Stimulated activated CD8-positive, alpha-beta memory T cell treated with anti-CD3 and anti-CD28 coated beads, Interleukin-15, amount 100 ng/mL, for 1 hour (primary cell): ENCODE results near the gene TEKTIP1.
"Not testable (repeated sequence)": the region's sequence is repeated elsewhere in the genome, so short reads cannot be mapped to it uniquely, and the experiment has no call there.

Experiments
- DNase-seq: peaks from one replicate; pipeline ENCODE4 v3.0.0-alpha.2; 2020; ENCODE audit warnings: low read depth

TEKTIP1 gene

DNA sequence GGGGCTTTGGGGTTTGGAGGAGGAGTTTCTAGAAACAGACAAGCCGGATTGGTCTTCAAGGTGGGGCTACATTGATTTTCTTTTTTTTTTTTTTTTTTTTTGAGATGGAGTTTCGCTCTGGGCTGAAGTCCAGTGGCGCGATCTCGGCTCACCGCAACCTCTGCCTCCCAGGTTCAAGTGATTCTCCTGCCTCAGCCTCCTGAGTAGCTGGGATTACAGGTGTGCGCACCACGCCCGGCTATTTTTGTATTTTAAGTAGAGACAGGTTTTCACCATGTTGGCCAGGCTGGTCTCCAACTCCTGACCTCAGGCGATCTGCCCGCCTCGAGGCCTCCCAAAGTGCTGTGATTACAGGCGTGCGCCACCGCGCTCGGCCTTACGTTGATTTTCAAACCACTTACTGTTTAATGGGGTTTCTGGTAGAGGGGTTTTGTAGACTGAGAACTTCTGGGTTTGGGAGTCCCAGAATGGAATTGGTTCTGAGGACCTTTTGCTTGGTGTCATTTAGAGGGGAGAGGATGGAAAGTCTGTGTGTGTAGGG, 30.8 kb upstream of the TEKTIP1 start:
- DNase-seq, result not testable (repeated sequence)

DNA sequence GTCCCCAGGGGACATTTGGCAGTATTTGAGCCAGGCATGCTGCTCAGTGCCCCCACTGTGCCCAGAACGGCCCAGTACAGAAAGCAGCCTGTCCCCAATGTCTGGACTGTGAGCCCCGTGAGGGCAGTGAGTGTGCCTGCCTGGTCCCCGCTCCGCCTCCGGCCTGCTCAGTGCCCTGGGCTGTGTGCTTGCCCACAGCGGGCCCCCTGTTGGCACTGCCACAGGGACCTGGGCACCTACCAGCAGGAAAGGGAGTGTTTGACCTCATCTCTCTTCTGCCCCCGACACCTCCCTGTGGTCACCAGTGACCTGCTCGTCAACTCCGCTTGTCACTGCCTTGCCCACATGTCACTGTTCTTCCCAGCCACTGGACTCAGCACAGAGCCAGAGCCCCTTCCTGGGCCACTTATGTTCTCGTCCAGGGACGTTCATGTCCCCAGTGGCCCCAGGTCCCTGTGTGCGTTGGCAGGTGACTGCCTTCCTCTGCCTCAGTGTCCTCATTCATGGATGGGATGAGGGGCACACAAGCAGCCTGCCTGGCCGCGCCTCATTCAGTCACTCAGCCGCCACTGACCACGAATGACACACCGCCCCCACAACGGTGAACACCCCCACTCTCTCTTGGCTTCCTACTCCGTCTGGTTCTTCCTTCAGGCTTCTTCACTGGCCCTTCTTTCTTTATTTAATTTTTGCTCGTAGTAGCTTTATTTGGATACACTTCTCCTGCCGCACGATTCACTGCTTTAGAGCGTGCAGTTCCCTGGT, 30.0 kb upstream of the TEKTIP1 start:
- no peak for DNase-seq

DNA sequence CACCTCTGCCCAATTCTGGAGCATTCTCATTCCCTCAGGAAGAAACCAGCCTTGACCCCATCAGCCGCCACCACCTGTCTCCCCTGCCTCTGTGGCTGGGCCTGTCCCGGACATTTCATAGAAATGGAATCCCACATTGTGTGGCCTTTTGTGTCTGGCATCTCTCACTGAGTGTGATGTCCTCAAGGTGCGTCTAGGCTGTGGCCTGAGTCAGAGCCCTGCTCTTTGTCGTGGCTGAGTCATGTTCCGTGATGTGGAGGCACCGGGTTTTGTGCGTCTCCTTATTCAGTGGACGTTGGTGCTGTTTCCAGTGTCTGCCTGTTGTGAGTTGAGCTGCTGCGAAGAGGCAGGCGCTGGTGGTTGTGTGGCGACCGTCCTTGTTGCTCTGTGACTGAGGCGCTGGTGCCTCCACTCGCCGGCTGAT, 29.4 kb upstream of the TEKTIP1 start:
- no peak for DNase-seq

DNA sequence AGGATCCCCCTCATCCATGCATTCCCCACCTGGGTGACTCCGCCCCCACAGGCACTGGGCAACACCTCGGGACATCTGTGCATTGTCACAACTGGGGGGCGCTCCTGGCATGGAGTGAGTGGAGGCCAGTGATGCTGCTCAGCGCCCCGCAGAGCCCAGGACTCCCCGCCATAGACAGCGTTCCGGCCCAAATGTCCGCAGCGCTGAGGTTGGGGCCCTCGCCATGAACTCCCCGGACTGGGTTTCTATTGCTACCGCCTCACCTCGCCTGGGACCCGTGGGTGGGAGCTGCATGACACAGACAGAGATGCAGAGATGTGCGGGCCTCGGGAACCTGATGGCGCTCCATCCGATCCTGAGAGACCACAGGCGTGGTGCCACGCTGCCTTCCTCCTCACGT, 28.2 kb upstream of the TEKTIP1 start:
- no peak for DNase-seq

DNA sequence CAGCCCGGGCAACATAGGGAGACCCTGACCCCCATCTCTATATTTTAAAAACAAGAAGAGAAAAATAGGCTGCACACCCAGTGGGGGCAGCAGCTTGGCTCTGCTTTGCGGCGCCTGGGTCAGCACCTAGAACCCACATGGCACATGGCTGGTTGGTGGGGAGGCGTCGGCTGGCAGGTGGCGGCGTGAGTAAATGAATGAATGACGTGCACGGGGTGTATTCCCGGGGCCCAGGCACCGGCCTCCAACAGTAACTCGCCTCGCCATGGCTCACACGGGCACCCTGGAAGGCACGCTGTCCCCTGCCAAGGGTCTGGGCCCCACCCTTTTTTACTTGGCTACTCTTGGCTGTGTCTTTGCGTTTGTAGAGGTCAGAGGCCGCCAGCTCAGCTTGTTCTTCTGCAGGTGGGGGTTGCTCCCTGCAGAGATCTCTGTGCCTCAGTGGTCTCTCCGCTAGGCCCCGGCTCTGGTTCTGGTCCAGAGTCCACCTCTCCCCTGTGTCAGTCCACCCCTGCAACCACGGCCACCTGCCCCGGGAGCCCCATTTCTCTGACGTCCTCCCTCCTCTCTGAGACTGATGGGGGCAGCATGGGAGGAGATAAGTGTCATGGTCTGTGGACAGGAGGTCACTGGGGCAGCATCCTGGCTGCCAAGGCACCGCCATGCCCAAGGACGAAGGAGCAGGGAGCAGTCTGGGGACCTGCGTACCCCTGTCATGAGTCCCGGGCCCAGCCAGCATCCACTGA, 27.3 kb upstream of the TEKTIP1 start:
- DNase-seq, result no peak

DNA sequence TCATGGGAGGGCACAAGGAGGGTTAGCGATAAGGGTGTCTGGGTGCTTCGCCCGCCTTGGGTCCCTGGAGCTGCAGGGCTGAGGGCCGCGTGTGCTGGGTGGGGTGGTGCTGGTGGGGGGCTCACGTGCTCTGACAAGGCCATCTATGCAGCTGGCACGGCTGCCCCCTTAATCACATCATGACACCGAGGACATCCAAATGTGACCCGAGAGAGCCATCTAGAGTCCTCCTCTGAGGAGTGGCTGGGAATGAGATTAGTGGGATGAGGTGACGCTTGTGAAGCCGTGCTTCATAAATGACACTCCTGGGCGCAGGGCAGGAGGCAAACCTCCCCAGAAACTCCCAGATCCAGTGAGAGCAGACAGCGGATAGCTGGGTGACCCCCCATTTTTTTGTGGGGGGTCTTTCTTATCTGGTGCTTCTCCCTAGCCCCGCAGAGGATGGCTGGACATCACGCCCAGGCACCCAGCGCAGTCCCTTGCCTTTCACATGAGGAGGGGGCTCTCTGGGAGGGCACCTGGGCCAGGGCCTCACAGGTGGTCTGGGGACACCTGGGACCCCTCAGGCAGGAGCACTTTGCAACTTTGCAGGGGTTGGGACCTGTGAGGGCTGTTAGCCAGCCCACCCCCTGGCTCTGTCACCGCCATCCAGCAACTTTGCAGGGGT, 26.3 kb upstream of the TEKTIP1 start:
- no peak for DNase-seq

DNA sequence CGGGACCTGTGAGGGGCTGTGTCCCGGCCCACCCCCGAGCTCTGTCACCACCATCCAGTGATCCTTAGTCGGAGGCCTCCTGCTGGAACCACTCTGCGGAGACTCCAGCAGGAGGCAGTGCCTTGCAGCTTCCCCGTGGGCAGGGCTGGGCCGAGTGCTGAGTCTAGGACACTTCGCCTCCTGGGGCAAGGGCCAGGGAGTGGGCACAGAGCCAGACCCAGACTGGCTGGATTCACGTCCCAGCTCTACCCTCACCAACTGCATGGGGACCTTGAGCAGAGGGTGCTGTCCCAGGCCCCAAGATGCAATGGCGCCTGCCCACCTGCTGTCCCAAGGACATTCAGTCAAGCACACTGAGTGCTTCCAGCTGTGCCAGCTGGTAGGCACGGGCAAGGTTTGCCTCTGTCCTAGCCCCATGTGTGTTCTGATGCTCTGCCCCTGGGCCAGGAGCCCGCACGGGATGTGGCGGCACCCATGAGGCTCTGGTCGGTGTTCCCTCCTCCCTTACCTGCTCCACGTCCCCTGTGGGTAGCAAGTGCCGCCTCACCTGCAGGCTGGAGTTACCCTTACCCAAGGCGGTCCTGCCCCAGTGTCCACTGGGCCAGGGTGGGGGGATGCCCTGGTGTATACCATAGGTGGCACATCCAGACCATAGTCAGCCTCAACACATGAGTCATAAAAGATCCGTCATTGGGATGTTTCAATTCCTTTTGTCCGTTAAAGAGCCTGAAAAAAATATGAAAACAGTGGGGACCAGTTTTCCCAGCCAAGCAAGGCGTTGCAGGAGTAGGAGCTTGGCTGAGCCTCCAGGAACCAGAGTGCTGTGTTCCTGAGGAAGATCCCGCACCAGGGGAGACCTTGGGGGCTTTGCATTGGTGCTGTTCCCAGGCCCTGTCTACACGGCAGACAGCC, 25.5 kb upstream of the TEKTIP1 start:
- DNase-seq, result no peak

DNA sequence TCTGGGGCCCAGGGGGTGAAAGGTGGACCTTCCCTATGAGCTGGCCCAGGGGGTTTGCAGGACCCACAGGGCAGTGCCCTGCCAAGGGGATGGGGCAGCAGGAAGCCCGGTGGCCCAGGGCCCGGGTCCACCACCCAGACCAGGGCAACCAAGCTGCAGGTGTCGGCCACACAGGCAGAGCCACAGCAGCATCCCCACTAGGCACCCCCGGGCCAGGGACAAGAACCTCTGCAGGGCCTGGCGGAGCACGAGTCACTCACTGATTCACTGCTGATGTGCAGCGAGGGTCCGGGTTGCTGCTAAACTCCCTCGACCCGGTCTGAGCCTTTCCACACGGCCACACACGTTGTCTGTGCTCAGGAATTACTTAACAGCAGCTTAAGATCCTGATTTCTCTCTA, 24.0 kb upstream of the TEKTIP1 start:
- no peak for DNase-seq

DNA sequence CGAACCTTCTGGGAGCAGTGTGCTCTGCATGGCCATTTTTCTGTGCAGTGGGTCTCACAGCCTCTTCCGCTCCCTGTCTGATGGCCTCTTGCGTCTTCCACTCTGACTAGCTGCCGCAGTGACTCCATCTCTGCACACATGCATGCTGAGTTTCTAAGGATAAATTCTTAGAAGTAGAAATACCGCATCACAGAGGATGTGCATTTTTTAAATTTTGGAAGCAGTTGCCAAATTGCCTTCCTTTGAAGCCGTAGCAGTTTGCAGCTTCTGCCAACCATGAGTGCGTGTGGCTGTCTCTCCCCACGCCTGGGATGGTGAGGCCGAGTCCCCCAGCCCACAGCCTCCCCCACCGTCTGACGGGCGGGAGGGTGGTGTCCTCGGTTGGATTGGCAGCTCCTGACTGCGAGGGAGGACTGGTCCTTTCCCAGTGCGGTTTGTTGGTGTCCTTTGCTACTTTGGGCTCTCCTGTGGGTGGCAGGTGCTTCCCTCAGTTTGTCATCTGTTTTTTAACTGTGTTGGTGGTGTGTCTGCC, 23.0 kb upstream of the TEKTIP1 start:
- no peak for DNase-seq

DNA sequence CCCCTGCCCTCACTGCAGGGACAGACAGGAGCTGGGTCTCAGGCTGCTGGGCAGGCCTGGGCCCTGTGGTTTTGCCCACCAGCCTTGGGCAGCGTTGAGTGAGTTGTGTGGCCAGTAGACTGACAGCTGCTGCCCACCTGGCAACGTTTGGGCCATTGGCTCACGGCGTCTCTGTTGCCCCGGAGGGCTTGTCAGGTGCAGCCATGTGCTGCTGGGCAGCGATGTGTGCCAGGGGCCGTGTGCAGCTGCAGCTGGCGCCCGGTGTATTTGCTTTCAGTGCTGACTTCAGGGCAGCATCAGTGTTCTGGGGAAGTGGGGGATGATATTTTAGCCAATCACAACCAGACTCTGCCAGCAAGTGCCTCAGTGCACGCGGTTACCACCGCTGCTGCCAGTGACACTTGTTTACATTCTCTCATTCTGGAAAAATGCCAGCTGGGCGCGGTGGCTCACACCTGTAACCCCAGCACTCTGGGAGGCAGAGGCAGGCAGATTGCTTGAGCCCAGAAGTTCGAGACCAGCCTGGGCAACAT, 22.2 kb upstream of the TEKTIP1 start:
- DNase-seq, result no peak

DNA sequence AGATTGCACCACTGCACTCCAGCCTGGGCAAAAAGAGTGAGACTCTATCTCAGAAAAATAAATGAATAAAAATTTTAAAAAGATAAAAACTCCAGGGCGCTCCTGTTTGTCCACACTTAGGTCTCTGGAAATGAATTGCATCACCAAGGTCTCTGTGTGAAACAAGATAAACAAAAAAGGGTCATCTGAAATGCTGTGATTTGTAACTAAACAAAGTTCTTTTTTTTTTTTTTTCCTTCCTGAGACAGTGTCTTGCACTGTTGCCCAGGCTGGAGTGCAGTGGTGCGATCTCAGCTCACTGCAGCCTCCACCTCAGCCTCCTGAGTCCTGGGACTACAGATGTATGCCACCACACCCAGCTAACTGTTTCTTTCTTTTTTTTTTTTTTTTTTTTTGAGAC, 21.3 kb upstream of the TEKTIP1 start:
- no peak for DNase-seq

DNA sequence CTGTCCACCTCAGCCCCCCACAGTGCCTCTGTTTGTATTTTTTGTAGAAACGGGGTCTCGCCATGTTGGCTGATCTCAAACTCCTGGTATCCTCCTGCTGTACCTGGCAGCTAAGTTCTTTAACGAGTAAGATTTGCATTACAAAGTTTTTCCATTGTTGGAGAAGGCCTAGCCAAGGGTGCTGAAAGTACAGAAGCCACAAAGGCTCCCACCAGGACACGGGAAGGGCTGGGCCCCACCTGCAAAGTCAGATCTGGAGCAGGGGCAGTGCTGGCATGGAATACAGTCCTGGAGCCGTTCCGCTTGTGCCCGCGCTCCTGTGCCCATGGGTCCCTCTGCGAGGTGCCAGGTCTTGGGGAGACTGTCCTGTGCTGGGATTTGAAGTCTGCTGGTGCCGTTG, 20.7 kb upstream of the TEKTIP1 start:
- no peak for DNase-seq

DNA sequence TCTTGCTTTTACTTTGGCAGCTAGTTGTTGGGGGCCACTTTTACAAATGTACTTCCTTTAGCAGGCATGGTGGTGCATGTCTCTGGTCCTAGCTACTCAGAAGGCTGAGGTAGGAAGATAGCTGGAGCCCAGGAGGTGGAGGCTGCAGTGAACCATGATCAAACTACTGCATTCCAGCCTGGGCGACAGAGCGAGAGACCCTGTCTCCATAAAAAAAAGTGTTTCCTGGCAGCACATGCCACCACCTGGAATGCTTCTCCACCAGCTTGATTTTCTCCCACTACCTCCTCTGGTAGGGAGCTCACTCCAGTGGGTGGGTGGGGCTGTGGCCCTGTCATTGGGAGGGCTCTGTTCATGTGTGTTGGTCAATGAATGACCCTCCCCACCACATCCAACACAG, 20.3 kb upstream of the TEKTIP1 start:
- no peak for DNase-seq

DNA sequence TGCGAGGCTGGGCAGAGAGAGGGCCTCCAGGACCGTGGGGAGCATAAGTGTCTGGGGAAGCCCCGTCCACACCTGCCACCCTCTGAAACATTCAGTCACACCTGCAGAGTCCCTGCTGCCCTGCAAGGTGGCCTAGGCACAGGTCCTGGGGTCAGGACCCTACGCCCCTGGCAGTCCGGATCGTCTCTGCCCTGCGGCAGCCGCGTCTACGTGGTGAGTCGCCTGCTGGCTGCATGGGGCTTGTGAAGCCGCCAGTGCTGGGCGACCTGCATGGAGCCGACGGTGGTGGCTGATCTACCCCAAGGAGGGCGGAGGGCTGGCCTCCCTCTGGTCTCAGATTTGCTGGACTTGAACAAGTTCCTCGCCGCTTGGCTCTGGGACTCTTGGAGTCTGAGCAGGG, 19.8 kb upstream of the TEKTIP1 start:
- DNase-seq, result no peak

DNA sequence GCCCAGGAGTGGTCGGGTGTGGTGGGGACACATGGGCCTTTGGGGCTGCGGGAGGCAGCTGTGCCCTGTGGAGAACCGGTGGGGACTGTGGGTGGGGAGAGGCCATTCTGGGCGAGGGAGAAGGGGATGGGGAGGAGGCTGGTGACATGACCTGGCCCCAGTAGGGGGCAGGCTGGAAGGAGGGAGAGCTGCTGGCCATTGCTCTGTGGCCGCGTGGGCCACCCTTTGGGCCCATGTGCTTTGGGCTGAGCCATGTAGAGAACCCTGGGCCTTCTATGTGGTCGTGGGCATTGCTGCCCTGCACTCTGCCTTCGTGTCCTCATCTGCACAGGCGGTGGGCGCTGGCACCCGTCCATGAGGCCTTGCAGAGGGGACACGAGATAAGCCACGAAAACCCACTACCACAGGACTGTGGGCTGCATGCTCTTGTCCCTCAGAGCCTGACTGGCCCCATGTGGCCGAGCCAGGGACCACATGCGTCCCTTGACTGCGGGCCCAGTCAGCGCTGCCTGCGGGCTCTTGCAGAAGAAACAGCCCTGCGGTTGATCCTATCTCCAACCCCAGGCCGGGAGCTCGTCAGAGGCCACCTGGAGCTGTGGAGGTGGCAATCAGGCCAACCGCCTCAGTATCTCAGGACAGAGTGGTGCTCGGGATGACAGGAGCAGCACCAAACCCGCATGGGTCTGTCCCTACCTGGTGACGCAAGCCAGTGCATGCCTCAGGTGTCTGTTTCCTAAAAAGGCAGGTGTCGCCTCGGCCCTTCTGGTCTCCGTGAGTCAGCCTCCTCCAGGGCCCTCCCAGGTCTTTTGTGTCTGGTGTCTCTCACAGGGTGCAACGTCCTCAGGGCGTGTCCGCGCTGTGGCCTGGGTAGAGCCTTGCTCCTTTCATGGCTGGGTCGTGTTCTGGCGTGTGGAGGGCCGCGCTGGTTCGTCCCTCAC, 18.5 kb upstream of the TEKTIP1 start:
- no peak for DNase-seq

DNA sequence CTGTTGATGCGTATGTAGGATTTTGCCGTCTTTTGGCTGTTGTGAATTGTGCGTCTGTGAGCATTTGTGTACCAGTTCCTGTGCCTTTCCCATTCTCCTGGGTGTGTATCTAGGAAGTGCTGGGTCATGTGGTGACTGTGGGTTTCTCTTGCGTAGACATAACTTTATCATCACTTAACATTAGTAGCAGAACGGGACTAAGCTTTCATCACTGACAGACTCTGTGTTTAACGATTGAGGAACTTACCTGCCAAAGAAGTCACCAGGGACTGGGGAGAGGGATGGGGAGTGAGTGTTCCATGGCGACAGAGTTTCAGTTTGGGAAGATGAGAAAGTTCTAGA, 17.9 kb upstream of the TEKTIP1 start:
- no peak for DNase-seq

DNA sequence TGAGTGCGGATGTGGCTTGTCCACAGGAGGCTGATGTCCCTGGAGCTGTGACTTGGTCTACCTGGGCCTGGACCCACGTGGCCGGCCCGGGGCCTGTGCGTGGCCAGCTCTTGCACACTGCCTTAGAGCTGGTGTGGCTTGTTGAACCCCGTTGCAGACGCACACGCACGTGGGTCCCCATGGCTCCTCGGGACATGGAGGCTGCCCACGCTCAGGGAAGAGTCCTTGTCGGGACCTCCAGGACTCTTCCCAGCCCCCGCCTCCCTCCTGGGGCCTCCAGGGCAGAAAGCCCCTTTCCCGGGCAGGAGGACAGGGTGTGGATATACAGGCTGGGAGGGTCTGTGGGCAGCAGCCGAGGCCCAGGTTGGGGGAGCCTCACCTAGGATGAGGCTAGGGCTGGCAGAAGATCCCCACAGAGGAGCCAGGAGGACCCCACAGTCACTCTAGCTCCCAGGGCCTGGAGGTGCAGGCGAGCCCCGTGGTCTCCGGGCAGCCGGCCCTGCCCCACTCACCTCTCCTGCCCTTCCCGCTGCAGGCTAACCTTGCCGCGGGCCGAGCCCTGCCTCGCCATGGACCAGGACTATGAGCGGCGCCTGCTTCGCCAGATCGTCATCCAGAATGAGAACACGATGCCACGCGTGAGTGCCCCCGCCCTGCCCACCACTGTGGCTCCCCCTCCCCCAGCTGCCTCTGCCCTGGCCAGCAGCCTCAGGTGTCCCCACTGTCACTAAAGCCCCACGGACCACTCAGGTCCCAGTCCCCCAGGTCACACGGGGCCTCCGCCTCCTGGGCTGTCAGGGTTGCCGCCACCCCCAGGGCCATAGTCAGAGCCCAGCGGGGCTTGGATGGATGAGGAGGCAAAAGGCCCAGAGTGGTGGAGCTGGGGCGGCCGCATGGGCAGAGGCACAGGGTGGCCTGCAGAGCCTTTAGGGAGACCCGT, 16.3 kb upstream of the TEKTIP1 start:
- no peak for DNase-seq

DNA sequence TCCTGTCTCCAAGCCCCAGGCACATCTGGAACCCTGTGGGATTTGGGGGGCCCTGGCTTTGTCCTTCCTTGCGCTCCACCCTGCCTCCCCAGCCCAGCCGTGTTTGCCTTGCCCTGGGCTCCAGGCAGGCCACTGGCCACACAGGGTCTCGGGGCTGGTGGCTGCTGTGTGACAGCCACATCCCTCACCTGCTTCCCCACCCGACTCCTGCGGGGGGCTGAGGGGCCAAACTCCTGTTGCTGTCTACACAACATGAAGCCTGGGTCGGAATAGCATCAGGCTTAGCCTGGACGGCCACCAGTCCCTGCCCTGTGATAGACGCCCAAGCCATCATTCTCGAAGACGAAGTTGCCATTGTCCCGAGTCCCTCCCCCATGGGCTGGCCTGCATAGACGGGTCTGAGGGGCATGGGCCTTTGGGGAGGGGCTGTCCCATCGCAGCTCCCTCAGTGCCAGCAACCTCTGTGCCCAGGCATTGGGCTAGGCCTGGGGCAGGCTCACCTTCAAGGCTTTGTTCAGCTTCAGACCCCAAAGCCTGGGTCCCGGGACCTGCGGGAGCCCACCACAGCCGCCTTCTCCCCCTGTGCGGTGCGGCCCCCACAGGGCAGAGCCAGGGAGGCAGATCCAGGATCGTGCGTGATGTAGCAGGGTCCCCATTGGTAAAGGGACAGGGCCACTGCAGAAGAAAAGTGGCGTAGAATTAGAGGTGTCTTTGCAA, 15.5 kb upstream of the TEKTIP1 start:
- no peak for DNase-seq
